HG02759 (cell line): Measurements from ENCODE around the gene DLEC1.

ENCODE experiments used
- ATAC-seq: cut with Tn5 transposase; IDR thresholded peaks from one replicate; pipeline ENCODE4 v1.9.1; 2021; ENCODE audit warnings: mild to moderate bottlenecking, moderate library complexity; ENCODE audit not compliant: unreplicated experiment

DLEC1 gene, protein sequence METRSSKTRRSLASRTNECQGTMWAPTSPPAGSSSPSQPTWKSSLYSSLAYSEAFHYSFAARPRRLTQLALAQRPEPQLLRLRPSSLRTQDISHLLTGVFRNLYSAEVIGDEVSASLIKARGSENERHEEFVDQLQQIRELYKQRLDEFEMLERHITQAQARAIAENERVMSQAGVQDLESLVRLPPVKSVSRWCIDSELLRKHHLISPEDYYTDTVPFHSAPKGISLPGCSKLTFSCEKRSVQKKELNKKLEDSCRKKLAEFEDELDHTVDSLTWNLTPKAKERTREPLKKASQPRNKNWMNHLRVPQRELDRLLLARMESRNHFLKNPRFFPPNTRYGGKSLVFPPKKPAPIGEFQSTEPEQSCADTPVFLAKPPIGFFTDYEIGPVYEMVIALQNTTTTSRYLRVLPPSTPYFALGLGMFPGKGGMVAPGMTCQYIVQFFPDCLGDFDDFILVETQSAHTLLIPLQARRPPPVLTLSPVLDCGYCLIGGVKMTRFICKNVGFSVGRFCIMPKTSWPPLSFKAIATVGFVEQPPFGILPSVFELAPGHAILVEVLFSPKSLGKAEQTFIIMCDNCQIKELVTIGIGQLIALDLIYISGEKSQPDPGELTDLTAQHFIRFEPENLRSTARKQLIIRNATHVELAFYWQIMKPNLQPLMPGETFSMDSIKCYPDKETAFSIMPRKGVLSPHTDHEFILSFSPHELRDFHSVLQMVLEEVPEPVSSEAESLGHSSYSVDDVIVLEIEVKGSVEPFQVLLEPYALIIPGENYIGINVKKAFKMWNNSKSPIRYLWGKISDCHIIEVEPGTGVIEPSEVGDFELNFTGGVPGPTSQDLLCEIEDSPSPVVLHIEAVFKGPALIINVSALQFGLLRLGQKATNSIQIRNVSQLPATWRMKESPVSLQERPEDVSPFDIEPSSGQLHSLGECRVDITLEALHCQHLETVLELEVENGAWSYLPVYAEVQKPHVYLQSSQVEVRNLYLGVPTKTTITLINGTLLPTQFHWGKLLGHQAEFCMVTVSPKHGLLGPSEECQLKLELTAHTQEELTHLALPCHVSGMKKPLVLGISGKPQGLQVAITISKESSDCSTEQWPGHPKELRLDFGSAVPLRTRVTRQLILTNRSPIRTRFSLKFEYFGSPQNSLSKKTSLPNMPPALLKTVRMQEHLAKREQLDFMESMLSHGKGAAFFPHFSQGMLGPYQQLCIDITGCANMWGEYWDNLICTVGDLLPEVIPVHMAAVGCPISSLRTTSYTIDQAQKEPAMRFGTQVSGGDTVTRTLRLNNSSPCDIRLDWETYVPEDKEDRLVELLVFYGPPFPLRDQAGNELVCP (N-terminal part only)

DNA sequence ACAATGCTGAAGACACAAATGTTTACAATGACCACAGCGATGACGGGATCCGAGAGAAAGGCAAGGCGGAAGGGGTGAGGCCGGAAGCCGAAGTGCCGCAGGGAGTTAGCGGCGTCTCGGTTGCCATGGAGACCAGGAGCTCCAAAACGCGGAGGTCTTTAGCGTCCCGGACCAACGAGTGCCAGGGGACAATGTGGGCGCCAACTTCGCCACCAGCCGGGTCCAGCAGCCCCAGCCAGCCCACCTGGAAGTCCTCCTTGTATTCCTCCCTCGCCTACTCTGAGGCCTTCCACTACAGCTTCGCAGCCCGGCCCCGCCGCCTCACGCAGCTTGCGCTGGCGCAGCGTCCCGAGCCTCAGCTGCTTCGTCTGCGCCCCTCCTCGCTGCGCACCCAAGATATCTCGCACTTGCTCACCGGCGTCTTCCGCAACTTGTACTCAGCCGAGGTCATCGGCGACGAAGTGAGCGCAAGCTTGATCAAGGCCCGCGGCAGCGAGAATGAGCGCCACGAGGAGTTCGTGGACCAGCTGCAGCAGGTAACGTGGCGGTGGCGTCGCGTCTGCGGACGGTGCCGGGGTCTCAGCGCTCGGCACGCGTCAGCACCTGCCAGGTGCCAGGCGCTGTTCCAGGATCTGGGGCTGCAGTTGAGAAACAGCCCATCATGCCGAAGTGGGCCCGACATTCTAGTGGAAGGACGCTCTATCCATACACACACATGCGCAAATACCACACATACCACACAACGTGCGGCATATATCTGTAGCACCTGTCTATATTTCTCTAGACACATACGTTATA is at the start of gene DLEC1:
DLEC1 (plus strand) TSS at position 108 of the 798 bp plus-strand sequence; CDS start at position 126, 18 bp downstream.
- ATAC-seq: peak; percentile 90

DNA sequence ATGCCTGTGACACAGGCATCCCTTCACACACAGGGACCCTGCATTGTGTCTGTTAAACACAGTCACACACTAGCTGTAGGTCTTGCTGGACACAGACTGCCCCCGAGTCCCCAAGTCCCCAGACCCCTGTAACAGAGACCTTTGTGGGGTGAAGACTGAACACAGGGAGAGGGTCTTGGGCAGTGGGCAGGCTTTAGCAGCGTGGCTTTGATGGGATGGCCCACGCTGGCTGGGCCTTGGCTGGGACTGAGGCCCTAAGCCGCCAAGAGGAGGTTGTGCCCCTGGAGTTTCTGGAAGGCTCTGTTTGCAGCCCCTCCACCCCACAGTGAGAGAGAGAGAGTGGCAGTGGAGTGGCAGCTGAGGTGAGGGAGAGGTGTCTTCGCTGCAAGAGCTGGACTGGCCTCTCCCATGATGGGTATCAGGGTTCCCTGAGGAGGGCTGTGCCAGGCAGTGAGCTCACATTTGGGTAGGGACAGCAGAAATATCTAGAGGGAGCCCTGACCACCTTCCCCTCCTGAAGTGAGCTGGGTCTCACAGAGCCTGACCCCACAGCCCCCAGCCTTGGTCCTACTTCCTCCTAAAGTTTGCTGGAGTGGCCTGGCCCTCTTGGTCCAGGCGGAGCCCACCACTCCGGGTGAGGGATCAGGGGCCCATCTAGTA is 49.1 kb upstream of the DLEC1 start:
- no peak for ATAC-seq

DNA sequence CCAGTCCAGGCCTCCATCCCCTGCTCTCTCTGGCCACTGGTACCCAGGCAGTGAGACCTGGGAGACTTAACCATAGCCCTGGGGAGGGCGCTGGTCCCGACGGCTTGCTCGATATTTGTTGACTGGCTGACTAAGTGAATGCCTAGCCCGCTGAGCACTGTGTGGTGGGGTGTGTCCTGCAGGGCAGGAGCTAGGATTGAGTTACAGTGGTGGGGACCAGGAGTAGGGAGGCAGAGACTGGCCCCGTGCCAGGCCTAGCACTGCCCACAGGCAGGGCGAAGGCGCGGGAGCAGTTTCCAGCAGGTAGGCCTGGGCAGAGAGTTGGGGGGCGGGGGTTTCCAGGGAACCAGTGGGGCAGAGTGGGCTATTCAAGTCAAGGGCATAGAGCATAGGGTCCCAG is 48.5 kb upstream of the DLEC1 start, which contains the start of gene VILL:
VILL (plus strand) TSS at position 260 of the 400 bp plus-strand sequence. CDS start 2,887 bp downstream, outside the sequence.
- no peak for ATAC-seq

DNA sequence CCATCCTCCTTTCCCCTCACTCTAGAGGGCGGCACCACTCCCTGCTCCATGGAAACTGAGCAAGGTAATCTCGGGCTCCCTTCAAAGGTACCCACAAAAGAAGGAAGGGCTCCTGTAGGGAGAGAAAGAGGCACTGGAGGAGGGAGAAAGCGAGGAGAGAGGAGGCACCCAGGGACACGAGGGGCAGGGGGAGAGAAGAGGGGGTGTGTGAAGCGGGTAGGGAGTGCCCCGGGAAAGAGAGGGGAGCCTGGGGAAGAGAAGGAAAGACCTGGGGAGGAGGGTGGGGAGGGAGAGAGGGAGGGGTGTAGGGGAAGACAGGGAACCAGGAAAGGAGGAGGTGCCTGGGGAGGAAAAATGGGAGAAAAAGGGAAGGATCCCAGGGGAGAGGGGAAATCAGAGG is 47.9 kb upstream of the DLEC1 start:
- no peak for ATAC-seq

GRCh38 chr3:37991823-37992222 is 47.2 kb upstream of the DLEC1 start:
- ATAC-seq: no peak

DNA sequence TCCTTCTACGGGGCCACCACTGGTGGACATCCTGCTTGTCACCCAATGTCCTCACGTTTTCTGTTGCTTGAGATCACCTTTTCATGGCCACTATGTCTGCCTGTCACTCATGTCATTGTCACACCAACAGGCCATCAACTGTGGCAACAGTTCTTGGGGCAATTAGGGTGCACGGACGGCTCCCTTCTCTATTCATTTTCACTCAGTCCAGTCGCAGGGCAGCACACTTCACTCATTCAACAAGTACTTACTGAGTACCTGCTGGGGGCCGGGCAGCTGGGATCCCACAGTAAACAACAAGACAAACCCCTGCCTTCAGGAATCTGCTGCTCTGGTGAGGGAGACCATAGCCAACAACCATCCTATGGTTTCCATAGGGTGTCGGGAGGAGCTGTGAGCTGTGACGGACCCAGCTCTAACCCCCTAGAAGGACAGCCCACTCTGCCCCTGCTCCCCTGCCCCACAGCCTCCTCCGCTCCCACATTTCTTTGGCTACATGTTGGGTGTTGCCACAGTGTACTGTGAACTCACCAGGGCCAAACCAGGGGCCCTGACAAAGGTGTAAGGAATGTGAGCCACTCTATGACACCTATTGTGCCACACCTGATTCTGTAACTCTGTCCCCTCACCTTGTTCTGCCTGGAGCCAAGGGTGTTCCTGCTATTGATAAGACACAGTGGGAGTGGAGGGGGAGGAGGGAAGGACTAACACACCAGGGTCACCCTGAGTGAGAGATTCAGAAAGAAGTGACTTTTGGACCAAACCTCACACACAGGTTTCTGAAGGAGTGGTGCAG is 46.5 kb upstream of the DLEC1 start:
- ATAC-seq: no peak

DNA sequence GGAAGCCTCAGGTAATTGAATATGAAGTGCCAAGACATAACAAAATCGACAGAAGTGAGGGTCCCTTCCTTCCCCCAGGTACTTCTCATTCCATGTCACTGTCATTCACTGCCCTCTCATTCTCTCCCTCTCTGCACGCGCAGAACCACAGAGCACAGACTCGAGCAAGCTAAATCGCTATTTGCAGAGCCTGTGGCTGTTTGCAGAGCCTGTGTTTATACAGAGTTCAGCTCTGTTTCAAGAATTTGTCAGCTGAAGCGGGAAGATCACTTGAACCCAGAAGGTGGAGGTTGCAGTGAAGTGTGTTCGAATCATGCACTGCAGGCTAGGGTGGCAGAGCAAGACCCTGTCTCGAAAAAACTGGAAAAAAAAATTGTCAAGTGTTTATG is 45.9 kb upstream of the DLEC1 start:
- ATAC-seq: no peak

DNA sequence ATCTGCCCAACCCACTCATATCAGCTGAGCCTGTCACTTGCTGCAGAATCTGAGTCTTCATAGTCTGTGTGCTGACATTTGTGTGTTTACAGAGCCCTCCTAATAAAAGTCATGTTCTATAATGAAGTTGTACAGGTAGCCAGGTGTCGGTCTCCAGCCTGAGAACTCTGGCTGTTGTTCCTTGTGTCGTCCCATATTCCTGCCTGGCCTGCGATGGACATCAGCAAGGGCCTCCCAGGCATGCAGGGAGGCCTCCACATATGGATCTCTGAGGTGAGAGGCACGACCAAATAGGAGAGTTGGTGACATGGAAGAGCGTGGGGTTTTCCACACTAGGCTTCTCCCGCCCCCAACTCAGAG is 45.6 kb upstream of the DLEC1 start:
- ATAC-seq: no peak

GRCh38 chr3:37993820-37994638 is 45.0 kb upstream of the DLEC1 start:
- ATAC-seq: peak; percentile 65

DNA sequence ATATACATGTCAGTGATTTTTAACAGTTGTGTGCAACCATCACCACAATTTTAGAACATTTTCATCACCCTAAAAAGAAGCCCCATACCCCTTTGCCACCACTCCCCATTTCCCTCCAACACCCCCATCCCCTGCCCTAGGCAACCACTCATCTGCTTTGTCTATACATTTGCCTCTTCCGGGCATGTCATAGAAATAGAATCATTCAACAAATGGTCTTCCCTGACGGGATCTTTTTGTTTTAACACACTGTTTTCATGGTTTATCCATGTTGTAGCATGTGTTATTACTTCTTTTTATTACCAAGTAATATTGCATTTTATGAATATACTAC is 44.4 kb upstream of the DLEC1 start:
- no peak for ATAC-seq

GRCh38 chr3:37995652-37996641 is 43.1 kb upstream of the DLEC1 start:
- no peak for ATAC-seq

DNA sequence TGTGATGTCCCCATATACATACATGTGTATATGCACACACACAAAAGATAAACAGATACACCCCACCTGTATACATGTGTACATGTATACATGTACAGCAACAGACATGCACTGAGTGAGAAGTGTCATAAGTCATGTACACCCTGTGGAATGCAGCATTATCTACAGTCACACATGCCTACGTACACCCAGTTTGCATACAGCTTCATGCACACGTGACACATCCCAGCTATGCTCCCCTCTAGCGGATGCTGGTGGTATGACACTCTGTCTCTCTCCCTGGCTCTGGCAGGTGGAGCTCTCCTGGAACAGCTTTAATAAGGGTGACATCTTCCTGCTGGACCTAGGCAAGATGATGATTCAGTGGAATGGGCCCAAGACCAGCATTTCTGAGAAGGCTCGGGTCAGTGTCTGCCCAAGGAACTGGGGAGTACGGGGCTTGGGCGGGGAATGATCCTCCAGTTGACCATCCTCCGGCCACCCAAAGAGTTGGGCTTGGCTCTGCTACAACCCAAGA is 42.2 kb upstream of the DLEC1 start:
- ATAC-seq: peak; percentile 53

DNA sequence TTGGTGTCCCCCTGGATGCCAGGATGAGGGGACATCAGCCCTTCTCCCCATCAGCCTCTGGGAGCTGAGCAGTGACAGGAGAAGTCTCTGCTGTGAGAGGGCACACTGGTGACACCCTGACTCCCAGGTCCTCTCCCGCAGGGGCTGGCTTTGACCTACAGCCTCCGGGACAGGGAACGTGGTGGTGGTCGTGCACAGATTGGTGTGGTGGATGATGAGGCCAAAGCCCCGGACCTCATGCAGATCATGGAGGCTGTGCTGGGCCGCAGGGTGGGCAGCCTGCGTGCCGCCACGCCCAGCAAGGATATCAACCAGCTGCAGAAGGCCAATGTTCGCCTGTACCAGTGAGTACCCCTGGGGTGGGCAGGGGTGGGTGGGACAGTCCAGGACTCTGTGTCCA is 41.7 kb upstream of the DLEC1 start:
- ATAC-seq: no peak

GRCh38 chr3:37997791-37998370 is 41.1 kb upstream of the DLEC1 start:
- ATAC-seq: no peak

GRCh38 chr3:37999836-38000235 is 39.2 kb upstream of the DLEC1 start:
- no peak for ATAC-seq

DNA sequence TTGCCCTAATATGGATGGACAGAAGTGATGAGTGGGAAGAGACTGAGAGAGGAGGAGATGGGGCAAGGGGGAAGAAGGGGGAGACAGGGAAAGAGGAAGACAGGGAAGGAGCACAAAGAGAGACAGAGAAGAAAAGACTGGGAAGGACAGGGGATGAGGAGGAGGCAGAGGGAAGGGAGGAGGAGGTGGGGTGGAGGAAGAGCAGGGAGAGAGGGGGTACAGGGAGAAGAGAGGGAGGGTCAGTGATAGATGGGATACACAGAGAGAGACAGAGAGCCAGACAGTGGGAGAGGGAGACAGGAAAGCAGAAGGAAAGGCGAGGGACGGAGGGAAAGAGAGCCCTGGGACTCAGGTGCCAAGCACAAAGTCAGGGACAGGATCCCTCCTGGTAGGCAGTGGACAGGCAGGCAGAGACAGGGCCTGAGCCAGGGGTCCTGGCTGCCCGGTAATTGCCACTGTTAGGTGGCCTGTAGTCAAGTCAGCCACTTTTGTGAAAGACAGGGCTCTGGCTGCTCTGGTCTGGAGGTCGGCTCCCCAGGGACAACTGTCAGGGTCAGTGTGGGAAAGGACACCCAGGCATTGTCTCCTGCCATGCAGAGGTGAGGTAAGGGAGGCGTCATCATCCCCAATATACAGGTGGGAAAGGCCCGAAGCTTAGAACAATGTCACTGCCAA is 38.6 kb upstream of the DLEC1 start:
- no peak for ATAC-seq
